Measurements from ENCODE around the gene PHLDA2. TPM values are rescaled to one million over a fixed set of nuclear protein-coding genes. Genes with fewer than 3 reads are reported as not detected.

PHLDA2 gene, protein sequence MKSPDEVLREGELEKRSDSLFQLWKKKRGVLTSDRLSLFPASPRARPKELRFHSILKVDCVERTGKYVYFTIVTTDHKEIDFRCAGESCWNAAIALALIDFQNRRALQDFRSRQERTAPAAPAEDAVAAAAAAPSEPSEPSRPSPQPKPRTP
- total RNA-seq (ENCODE audit: insufficient read depth, low replicate concordance) = not detected

GRCh38 chr11:2928605-2929530, at the start of gene PHLDA2:
Gene PHLDA2, minus strand, starts transcription at chr11:2929420. Its CDS starts 56 bp downstream, at chr11:2929364.
- DNase-seq (ENCODE audit: low spot score) = no peak

GRCh38 chr11:2977113-2977512, 47.9 kb upstream of the PHLDA2 start:
- DNase-seq (ENCODE audit: low spot score) = no peak

- no peak for DNase-seq (ENCODE audit: low spot score)
Observed at GRCh38 chr11:2976294-2977063, 47.3 kb upstream of the PHLDA2 start.

DNA sequence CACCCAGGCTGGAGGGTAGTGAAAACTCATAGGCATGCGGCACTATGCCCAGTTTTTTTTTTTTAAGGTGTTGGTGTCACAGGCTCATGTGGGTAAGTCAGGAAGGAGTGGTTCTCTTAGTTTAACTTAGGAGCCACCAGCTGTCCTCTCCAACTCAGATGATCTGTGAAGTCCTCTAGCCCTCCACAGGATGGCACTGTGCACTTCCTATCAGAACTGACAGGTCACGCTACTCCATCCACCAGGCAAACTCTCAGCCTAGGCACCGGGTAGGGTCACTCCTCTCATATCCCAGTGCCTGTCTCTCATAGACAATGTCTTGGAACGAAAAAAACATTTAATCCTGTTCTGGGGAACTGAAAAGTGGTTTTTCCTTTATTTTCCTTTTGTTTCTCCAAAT, 46.4 kb upstream of the PHLDA2 start:
- DNase-seq (ENCODE audit: low spot score) = no peak

GRCh38 chr11:2974272-2974671, 45.1 kb upstream of the PHLDA2 start:
- no peak for DNase-seq (ENCODE audit: low spot score)

DNA sequence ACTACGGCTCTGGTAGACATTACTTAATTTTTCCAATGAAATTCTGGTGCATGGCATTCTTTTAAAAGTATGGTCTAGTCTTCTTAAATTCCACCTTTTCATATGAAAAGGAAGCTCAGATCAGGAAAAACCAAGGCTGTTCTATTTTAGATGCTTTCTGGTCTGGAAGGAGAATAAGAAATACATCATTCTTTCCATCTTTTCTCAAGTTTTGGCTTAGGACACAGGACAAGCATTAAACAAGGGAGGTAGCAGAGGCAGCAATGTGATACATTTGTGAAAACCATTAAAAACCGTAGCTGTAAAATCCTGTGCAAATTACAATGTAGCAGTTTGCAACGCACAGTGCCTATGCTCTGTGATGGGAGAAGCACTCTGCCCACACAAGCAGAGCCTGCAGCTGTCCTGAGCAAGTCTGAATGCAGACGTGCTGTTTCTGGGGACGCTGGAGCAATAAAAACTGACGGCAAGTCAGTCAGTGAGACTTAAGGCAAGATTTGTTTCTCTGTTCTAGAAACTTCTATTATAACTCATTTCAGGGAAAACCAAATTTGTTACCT, 39.2 kb upstream of the PHLDA2 start:
- no peak for DNase-seq (ENCODE audit: low spot score)

GRCh38 chr11:2964782-2965181, 35.6 kb upstream of the PHLDA2 start:
- DNase-seq (ENCODE audit: low spot score) = no peak

DNA sequence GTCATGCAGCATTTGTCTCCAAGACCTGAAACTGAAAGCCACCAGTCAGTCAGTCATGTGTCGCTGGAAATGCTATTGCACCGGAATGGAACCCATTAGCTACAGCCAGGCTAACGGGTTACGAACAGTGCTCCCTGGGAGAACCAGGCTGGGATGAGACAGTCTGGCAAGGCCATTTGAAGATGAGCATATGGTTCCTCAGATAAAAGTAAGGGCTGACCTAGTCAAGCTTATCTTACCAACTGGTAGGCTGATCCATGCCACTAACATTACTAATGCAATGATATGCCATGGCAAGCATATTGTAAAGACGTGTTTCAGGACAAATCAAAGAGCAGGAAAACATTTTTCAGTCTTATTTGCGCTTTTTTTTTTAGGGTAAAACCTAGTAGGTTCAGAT, 34.5 kb upstream of the PHLDA2 start:
- DNase-seq (ENCODE audit: low spot score) = no peak

DNA sequence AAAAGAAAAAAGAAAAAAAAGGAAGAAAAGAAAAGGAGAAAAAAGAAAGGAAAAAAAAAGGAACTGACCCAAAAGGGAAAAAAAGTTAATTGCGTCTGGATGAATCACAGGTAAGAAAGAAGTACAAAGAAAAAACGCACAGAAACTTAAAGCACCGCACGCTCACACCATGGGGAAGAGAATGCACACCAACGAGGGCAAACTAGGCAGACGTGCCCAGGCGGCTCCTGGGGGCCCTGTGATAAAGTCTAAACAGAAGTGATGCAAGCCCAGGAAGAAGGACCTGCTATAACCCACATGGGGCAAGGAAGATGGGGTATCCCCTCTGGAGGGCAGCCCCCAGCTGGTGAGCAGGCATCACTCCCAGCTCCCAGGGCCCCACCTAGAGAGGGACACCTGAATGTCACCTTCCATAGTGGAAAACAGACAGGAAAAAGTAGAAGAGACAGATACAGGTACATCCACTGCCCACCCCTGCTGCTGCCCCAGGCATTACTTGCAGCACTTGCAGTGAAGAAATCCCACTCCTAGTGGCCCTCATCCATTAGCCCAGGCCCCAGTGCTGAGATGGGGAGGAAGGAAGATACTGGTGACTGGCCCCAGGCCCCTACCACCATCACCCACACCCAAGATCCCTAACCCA, 34.0 kb upstream of the PHLDA2 start:
- no peak for DNase-seq (ENCODE audit: low spot score)

DNA sequence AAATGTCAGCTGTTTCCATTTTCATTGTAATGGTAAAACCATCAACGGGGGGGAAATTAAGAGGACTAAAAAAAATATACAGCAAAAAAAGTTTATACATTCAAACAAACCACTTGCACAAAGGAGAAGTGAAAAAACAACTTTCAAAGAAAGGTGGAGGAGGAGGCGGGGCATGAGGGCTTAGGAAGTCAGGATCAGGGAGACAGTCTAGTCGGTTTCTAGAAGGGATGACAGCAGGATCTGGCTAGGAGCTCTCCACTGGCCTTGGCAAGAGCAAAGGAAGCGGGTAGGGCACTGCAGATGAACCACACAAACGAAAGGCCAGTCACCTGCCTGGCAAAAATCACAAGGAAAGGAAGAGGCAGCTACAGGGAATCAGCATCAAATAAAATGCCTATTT, 31.9 kb upstream of the PHLDA2 start:
- DNase-seq (ENCODE audit: low spot score) = no peak

DNA sequence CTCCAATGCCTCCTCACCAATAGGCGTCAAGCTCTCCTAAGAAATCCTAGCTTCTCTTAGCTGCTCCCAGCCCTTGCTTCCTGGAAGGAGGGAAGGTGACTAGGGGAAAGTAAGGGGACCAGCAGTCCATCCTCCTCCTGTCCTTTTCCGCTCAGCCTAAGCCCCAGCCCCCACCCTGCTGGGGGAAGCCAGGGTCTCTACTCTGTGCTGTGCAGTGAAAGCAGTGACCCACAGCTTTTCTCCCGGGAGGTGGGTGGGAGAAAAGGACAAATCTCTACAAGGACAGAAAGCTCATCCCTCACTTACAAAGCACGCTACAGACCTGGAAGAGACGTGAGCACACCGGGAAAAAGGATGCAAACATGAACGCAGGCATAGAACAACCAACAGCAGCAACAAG, 30.9 kb upstream of the PHLDA2 start:
- no peak for DNase-seq (ENCODE audit: low spot score)

GRCh38 chr11:2958251-2958650, 29.0 kb upstream of the PHLDA2 start:
- no peak for DNase-seq (ENCODE audit: low spot score)

- no peak for DNase-seq (ENCODE audit: low spot score)
Observed at GRCh38 chr11:2955906-2956476, 26.8 kb upstream of the PHLDA2 start.

GRCh38 chr11:2954263-2954662, 25.0 kb upstream of the PHLDA2 start:
- no peak for DNase-seq (ENCODE audit: low spot score)

- no peak for DNase-seq (ENCODE audit: low spot score)
Observed at GRCh38 chr11:2952290-2952689, 23.1 kb upstream of the PHLDA2 start.

DNA sequence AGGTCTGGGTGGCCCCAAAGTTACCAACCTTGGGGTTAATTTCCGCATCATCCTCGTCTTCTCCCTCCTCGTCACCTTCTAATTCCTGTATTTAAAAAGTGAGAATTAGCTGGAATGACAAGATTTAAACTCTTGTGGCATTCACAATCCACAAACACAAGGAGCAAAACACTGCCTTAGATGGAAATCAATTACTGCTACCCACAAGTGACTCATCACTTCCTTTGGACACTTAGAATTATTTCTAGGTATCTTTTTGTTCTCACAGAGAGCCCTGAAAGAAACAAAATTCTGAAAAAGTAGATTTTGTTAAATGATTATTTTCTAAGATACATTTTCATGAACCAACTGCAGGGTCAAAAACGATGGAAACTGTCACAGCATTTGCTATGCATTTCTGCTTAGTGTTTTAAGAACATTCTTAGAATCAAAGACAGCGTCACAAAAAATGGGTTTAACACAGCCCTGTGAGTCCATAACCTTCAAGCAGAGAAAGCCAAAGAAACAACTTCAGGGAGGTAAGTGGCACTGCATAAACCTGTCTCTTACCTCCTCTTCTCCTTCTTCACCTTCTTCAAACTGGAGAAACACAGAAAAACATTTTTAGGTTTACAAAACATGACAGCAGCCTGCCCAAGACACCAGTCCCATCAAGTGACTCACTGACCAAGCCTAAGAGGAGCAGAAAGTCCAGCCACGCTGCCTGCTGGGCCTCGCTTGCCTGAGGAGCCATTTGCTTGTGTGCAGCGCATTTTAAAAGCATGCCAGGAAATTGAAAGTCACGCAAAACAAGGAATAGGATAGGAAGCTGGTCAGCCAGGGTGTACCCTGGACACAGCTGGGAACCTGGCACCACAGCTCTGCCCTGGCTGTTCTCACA, 22.3 kb upstream of the PHLDA2 start:
- no peak for DNase-seq (ENCODE audit: low spot score)

- no peak for DNase-seq (ENCODE audit: low spot score)
Observed at GRCh38 chr11:2950825-2951224, 21.6 kb upstream of the PHLDA2 start.

- no peak for DNase-seq (ENCODE audit: low spot score)
Observed at GRCh38 chr11:2949920-2950319, 20.7 kb upstream of the PHLDA2 start.

GRCh38 chr11:2947744-2948143, 18.5 kb upstream of the PHLDA2 start:
- DNase-seq (ENCODE audit: low spot score) = no peak

GRCh38 chr11:2945757-2946287, 16.6 kb upstream of the PHLDA2 start:
- DNase-seq (ENCODE audit: low spot score) = no peak
